Measurements from ENCODE around the gene KCNQ5. TPM values are rescaled to one million over a fixed set of nuclear protein-coding genes. Genes with fewer than 3 reads are reported as not detected.

KCNQ5 gene
- total and polyA plus RNA-seq, 2 of the 8 experiments (the other 6 are each of a cell fraction or from before 2014, with no cell fraction given), result 0.83 to 1.2 TPM

GRCh38 chr6:72704979-72705378, 83.1 kb downstream of the KCNQ5 start:
- no peak for DNase-seq (ENCODE audit: low read depth in 1 of 2, low spot score in 2 of 2)
- no peaks in the 10 kb centered on the region for H3K36me3 ChIP-seq (ENCODE audit: control insufficient read depth in 2 of 4, insufficient read depth in 4 of 4, low read length in 3 of 4)
- H3K23ac ChIP-seq (ENCODE audit: insufficient read length), result no peak overlapping the region
- H4K20me1 ChIP-seq (replicated peaks in 1 of 2; ENCODE audit: control insufficient read depth in 1 of 2, insufficient read depth in 2 of 2, low read length in 2 of 2), result no peaks in the 10 kb centered on the region
- ChIA-PET POLR2A (ENCODE audit: partially characterized antibody) (no interaction called here), CTCF (ENCODE audit: partially characterized antibody) (interaction anchor here (0.6 to 1.3 kb wide), 6 partner anchors 10 to 1388 kb away, joined by 3 to 6 read pairs (median 3); no protein-coding TSS in a partner anchor)
- H3K14ac ChIP-seq (ENCODE audit: insufficient read length), result no peak overlapping the region
- no peak overlapping the region for H3K4me2 ChIP-seq (ENCODE audit: insufficient read depth in 1 of 2, low read depth in 2 of 2, low read length in 2 of 2)
- no peaks in the 10 kb centered on the region for H3K9me3 ChIP-seq (ENCODE audit: insufficient read depth in 2 of 2, low read depth in 1 of 2, low read length in 1 of 2)
- no peak overlapping the region for H2BK20ac ChIP-seq (ENCODE audit: low read length)
- 74% methylated on average over 4 of the region's 4 CpGs; no CpG with 5 or more reads in 1 of the 2 experiments for WGBS, 2 experiments (ENCODE audit: extremely low coverage in 1 of 2, insufficient coverage in 1 of 2, insufficient read length in 1 of 2, insufficient replicate concordance in 2 of 2, low coverage in 1 of 2, low lambda C conversion rate in 2 of 2, missing lambda C conversion rate in 1 of 2)
- H2AFZ ChIP-seq (ENCODE audit: low read length), result no peak overlapping the region
- no peaks in the 10 kb centered on the region for H3K4me1 ChIP-seq (replicated peaks in 1 of 4; ENCODE audit: control insufficient read depth in 3 of 4, insufficient read depth in 4 of 4, low read length in 3 of 4)
- no peak overlapping the region for H2BK15ac ChIP-seq (ENCODE audit: low read length)
- no peaks in the 10 kb centered on the region for H3K79me1 ChIP-seq (ENCODE audit: low read depth, low read length)
- H3K56ac ChIP-seq (replicated peaks; ENCODE audit: insufficient read length, low read depth, low read length), result no peak overlapping the region
- H3K27me3 ChIP-seq (replicated peaks in 1 of 4; ENCODE audit: control insufficient read depth in 3 of 4, extremely low read depth in 1 of 4, insufficient read depth in 3 of 4, low read length in 3 of 4), result no peaks in the 10 kb centered on the region
- no peak overlapping the region for H2BK5ac ChIP-seq (ENCODE audit: low read depth, low read length)
- no peak overlapping the region for H2BK120ac ChIP-seq (replicated peaks; ENCODE audit: low read depth, low read length)
- no peak for FAIRE-seq
- H4K8ac ChIP-seq (ENCODE audit: extremely low read depth, insufficient read depth, low read length), result no peak overlapping the region
- H3K23me2 ChIP-seq (ENCODE audit: low read depth, low read length), result no peaks in the 10 kb centered on the region
- H2BK12ac ChIP-seq (ENCODE audit: low read depth, low read length), result no peak overlapping the region
- H3K27ac ChIP-seq (ENCODE audit: low read depth, low read length), result no peak overlapping the region
- no peak overlapping the region for H3K4me3 ChIP-seq (ENCODE audit: extremely low read depth in 1 of 4, insufficient read depth in 2 of 4, low read depth in 3 of 4, low read length in 4 of 4)
- no peak overlapping the region for H3K18ac ChIP-seq (ENCODE audit: extremely low read depth, low read length)
- H4K91ac ChIP-seq (replicated peaks; ENCODE audit: insufficient read length, low read length), result no peak overlapping the region
- H3K4ac ChIP-seq (replicated peaks; ENCODE audit: insufficient read length, low read depth, low read length), result no peak overlapping the region
- H3K9ac ChIP-seq (replicated peaks in 1 of 4; ENCODE audit: extremely low read depth in 1 of 4, low read depth in 3 of 4, low read length in 3 of 4), result no peak overlapping the region
- H4K5ac ChIP-seq (ENCODE audit: insufficient read length, low read depth, low read length), result no peak overlapping the region
- no peak overlapping the region for H2AK5ac ChIP-seq (ENCODE audit: low read depth, low read length)
- H3K79me2 ChIP-seq (ENCODE audit: control insufficient read depth in 1 of 2, insufficient read depth in 2 of 2, low read length in 2 of 2), result no peaks in the 10 kb centered on the region
- TF ChIP-seq SP4 (IDR thresholded peaks at IDR 0.05; ENCODE audit: low read length) (no peak), USF2 (IDR thresholded peaks at IDR 0.05; ENCODE audit: low read length) (no peak), TEAD4 (IDR thresholded peaks at IDR 0.05; ENCODE audit: low read depth, low read length) (no peak), EP300 (IDR thresholded peaks at IDR 0.05; ENCODE audit: borderline replicate concordance in 1 of 2, low read depth in 2 of 2, low read length in 2 of 2) (no peak), CTBP2 (IDR thresholded peaks at IDR 0.05; ENCODE audit: borderline replicate concordance, insufficient read depth, insufficient read length, low read length) (no peak), E2F6 (IDR thresholded peaks at IDR 0.05) (no peak), CTCF (IDR thresholded peaks at IDR 0.05; ENCODE audit: control extremely low read depth in 1 of 3, insufficient read depth in 1 of 3, low read depth in 1 of 3, low read length in 3 of 3) (peak in 2 of 3 experiments; percentile 15 to 30; a peak in 2 of 4 replicates), POLR2A (IDR thresholded peaks at IDR 0.05; ENCODE audit: control extremely low read depth in 1 of 2, low read depth in 2 of 2, low read length in 2 of 2) (no peak), BCL11A (IDR thresholded peaks at IDR 0.05; ENCODE audit: low read depth in 2 of 2, low read length in 2 of 2) (no peak), BRCA1 (IDR thresholded peaks at IDR 0.05; ENCODE audit: low read depth, low read length) (no peak)

All from H1 (cell line).